Stimulated activated CD8-positive, alpha-beta memory T cell treated with anti-CD3 and anti-CD28 coated beads, Interleukin-15, amount 100 ng/mL, for 48 hours (primary cell): ENCODE results near the gene VKORC1L1.
"Not testable (repeated sequence)": the region's sequence is repeated elsewhere in the genome, so short reads cannot be mapped to it uniquely, and the experiment has no call there.

ENCODE experiments used
- DNase-seq, 2 donors: peaks; one replicate each; pipeline ENCODE4 v3.0.0-alpha.2; 2020; ENCODE audit warnings: low read depth in 2 of 2

VKORC1L1 gene

DNA sequence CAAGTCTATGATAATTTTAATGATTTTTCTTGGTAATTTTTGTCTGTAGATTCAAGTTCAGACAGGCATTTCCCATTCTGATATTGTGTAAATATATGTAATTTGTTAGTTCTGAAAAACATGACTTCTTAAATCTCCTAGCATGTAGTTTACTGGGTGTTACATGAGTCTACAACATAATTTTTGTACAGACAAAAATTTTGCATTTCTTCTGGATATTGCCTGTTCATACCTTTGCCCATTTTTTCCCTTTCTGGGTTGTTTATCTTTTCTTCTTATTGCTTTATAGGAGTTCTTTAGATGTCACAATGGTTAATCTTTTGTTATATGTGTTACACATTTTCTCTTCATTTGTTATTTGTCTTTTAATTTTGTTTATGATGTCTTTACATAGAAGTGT, 12.1 kb downstream of the VKORC1L1 start:
- not testable (repeated sequence) for DNase-seq

DNA sequence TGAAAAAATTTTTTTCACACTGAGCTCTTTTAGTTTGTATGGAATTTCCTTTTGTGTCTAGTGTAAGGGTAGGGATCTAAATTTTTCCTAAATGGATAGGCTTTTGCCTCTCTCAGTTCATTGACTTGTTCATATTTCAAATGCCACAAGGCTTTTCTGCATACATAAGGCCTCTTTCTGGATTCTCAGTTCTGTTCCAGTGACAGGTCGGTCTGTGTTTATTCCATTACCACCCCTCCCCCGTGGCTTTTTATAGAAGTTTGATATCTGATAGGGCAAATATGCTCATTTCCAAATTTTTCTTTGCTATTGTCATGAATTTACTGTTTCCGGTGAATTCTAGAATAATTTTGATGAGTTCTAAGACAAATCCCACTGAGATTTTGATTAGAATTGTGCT, 12.7 kb downstream of the VKORC1L1 start:
- not testable (repeated sequence) for DNase-seq

DNA sequence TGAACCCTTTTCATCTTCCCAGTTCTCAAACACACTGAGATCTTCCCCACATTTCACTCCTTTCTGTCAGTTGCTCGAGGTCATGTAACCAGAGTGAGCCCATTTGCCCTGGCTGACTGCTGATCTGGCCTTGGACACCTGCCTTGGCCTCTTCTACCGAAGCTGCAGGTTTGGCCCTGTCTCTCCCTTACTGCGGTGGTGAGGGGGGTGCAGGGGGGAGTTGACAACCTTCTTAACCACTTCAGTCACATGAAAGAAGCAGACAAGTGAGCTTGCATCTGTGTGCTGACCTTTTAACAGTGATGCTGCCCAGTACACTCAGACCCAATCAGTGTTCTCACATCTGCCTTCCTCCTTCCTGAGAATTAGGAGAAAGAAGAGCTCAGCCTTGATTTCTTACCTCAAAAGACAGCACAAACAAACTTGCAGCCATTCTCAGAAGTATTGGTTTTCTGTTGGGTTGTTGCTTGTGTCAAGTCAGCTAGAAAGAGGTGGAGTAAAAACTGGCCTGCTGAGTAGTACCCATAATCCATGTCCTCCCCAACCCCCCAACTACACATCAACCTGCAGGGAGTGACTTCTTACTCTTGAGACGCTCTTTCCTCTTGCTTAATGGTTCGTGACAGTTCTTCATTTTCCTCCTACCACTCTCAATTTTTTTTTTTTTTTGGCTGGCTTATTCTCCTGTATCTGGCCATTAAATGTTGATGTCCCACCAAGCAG, 15.7 kb downstream of the VKORC1L1 start:
- not testable (repeated sequence) for DNase-seq

DNA sequence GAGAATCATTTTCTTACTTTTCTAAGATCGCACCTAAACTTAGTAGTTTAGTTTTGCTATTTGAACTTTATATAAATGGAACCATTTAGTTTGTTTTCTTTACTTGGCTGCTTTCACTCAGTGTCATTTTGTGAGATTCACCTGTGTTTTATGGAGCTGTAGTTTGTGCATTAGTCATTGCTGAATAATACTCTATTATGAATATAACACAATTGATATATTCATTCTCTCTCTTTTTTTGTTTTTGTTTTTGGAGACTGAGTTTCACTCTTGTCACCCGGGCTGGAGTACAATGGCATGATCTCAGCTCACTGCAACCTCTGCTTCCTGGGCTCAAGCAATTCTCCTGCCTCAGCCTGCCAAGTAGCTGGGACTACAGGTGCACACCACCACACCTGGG, 16.8 kb downstream of the VKORC1L1 start:
- not testable (repeated sequence) for DNase-seq

DNA sequence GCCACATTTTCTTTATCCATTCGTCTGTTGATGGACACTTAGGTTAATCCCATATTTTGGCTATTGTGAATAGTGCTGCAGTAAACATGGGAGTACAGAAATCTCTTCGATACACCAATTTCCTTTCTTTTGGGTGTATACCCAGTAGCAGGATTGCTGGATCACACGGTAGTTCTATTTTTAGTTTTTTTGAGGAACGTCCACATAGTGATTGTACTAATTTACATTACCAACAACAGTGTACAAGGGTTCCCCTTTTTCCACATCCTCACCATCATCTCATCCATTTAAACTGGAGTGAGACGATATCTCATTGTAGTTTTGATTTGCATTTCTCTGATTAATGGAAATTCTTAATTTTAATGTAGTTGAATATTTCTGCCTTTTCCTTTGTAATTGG, 19.3 kb downstream of the VKORC1L1 start:
- DNase-seq, result no peak

DNA sequence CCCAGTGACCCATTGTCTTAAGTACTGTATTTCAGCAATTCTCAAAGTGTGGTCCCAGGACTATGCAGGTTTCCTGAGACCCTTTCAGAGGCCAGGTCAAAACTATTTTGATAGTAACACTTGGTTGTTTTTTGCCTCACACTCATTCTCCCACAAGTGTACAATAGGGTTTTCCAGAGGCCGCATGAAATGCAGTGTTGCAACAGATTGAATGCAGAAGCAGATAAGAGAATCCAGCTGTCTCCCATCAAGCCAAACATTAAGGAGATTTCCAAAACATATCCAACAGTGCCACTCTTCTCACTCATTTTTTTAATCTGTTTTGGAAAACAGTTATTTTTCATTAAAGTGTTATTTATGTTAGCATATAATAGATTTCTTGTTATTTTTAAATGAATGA, 20.0 kb downstream of the VKORC1L1 start:
- no peak for DNase-seq

DNA sequence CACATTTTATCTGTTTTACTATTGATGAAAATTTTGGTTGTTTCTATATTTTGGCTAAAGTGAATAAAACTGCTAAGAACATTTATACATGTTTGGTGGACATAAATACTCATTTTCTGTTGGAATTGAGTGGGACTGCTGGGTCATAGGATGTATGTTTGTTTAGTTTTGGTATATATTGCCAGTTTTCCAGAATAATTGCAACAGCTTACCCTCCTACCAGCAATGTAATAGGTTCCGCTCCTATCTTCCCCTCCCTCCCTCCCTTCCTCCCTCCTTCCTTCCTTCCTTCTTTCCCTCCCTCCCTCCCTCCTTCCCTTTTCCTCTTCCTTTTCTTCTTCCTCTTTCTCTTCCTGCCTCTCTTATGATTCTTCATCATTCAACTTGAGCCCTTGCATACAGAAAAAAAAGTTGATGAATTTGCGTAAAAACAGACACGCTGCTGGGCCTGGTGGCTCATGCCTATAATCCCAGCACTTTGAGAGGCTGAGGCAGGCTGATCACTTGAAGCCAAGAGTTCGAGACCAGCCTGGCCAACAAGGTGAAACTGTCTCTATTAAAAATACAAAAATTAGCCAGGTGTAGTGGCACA, 23.5 kb downstream of the VKORC1L1 start:
- no peak for DNase-seq

DNA sequence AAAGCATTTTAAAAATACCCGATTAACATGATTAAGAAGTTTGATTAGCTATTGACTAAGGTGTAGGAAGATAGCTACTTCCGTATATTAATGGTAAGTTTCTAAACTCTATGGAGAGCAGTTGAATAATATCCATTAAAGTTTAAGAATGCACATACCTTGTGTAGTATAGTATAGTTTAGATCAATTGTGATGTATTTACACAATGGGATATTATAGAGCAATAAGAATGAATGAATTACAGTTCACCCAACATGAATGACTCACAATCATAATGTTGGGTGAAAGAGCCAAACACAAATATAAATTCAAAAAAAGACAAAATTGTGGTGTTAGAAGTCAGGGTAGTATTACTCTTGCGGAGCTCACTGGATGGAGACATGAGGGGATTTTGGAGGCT, 24.4 kb downstream of the VKORC1L1 start:
- DNase-seq, result not testable (repeated sequence)

DNA sequence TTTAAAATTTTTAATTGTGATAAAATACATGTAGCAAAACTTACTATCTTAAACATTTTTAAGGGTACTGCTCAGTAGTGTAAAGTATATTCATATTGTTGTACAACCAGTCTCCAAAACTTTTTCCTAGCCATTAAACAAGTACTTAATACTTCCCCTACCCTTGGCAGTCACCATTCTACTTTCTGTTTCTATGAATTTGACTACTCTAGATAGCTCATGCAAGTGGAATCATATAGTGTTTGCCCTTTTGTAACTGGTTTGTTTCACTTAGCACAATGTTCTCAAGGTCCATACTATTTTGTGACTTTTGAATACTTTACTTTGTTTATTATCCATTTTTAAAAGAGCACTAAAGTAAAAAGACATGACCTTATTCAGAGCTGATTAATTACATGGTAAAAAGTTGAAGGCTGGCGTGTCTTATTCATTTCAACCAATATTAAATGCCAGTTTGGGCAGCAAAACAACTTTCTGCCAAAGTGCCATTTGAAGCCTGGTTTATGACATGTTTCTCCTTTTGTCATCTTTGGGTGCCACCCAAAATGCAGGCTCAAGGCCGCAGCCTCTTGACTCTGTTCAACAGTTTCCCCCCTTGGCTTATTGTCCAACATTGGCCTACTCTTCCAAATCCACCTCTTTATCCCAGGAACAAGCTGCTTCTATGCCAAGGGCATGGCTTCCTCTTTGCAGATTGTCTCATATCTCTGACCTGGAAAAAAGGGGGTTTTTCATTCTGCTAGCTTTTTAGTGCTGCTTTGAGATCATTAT, 26.0 kb downstream of the VKORC1L1 start:
- not testable (repeated sequence) for DNase-seq

DNA sequence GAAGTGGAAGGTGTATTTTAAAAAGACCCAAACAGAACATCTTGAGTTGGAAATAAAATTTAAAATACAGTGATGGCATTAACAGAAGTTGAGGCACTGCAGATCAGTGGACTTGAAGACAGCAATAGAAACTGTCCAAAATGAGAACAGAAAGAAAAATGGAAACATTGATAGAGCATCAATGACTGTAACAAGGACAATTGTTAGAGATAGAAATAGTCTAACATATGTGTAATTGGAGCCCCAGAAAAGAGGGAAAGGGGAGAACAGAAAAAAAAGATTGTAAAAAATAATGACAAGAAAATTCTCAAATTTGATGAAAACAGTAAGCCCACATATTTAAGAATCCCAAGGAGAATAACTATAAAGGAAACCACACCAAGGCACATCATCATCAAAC, 29.4 kb downstream of the VKORC1L1 start:
- no peak for DNase-seq

DNA sequence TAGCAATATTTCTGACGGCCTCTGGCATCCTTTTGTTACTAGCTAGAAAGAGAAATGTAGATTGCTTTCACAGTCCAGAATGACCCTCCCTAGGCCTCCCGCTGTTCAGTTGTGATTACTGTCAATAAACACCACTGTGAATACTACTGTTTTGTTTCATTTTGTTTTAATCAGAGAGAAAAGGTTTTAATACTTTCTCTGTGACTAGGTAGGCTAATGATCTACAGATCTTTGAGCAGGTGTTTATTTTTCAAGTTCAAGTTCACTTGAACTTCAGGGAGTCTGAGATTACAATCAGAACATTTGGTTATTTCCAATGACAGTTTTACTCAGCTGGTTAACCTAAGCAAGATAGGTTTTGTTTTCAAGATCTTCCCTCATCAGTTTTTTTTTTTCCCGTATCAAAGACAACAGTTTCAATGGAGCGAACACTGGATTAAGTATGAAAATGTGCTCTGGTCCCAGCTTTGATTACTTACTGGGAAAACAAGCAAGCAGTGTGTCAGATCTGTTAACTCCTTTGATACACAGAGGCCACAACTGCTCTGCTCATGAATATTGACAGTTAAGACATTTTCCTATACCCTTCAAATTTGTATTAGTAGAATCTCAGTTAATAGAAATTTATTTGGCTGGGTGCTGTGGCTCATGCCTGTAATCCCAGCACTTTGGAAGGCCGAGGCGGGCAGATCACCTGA, 34.8 kb downstream of the VKORC1L1 start:
- no peak for DNase-seq

DNA sequence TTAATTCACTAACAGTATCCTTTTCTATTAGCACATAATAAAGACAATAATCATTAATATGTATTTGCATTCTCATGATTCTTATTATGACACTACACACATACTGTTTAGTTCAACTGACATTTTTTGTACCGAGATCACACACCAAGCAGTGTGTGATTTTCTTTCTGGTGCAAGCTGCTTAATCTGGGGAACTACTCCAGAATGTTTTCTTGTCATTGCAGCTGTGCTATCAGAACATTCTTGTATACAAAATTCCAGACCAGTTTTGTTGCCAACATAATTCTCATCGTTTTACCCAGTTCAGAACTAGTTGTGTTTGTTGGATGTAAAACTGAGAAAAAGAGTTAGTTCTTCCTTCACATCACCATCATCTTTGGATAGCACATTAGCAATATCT, 37.4 kb downstream of the VKORC1L1 start:
- no peak for DNase-seq

DNA sequence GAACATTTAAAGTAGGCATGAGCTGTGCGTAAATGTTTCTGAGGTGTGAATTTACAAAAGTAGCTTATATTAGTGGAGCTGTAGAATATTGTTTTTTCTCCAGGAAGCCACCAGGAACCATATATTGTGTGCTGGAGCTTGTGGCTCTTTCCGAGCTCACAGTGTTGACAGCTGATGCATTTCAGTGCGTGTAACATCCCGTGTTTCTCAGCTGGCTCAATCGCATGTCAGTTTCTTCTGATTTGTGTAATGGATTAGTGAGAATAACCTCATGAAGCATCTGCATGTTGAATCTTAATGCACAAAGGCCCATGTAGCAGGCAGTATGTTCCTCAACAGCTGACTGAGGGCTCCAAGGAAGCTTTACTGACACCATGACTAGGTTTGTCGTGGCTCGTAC, 39.4 kb downstream of the VKORC1L1 start:
- no peak for DNase-seq

DNA sequence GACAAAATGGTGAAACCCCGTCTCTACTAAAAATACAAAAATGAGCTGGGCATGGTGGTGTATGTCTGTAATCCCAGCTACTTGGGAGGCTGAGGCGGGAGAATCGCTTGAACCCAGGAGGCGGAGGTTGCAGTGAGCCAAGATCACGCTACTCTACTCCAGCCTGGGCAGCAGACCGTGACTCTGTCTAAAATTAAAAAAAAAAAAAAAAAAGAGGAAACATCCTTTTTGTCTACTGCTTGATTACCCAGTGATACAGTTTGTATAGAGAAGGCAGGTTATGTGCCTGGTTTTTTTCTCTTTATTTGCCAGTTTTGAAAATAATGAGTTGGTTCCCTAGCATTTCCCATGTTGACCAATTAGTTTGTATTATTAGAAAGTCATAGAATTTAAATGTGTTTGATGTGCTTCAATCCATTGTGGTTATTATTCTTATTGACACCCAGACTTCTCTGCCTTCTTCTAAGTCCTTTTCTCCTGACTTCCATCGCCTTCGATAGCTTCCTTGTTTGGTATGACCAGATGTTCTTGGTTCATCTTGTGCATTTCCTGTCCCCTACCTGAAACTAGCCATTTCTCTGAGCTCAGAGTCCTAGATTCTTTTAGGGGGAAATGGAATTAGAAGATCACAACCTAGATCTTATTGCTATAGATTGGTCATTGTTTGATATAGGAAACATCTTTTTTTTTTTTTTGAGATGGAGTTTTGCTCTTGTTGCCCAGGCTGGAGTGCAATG, 43.2 kb downstream of the VKORC1L1 start:
- no peak for DNase-seq

DNA sequence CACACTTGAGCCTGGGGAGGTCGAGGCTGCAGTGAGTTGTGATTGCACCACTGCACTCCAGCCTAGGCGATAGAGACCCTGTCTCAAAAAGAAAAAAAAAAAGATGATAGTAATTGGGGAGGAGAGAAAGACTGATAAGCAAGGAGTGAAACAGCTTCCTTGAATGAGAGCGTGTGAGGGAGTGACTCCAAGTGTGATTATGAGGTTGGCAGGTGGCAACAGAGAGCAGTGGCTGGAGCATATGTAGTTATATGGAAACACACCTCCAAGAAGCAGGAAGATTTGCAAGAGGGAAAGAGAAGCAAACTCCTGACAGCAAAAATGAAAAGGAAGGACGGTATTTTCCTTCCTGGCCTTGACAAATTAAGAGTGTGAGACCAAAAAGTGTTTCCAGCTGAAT, 50.4 kb downstream of the VKORC1L1 start:
- no peak for DNase-seq

DNA sequence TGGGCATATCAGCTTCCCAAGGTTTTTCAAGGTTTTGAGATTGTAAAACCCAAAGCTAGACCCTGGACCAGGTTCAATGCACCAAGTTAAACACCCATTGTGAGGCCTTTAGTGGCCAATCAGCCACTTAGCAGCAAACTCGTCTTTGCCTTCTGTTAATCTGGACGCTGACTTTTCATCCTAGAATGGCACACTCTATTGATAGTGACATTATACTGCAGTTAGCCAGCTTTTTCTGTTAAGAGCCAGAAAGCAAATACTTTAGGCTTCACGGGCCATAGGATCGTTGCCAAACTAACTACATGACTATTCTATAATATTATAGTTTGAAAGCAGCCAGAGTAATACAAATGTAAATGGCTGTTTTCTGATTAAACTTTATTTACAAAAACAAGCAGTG, 51.3 kb downstream of the VKORC1L1 start:
- no peak for DNase-seq

DNA sequence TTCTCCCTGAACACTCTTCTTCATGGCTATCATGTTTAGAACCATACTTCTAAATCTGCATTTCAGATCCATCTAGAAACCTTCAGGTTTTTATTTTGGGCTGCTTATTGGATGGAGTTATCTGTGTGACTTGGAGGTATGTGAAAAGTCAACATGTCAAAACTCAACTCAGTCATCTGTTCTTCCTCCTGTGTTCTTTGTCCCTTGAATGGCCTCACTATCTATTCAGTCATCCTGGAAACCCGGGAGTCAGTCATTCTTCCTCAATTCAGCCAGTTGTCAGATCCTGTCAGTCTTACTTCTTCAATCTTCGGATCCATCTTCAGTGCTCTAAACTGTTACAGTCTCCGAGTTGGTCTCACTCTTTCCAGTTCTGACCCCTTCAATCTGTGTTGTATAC, 52.2 kb downstream of the VKORC1L1 start:
- no peak for DNase-seq

DNA sequence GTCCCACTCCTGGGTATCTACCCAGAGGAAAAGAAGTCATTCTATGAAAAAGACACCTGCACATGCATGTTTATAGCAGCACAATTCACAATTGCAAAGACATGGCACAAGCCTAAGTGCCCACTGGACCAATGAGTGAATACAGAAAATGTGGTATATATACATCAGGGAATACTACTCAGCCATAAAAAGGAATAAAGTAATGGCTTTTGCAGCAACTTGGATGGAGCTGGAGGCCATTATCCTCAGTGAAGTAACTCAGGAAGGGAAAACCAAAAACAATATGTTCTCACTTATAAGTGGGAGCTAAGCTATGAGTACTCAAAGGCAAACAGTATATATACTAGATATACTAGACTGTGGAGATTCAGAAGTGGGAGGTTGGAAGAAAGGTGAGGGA, 53.7 kb downstream of the VKORC1L1 start:
- DNase-seq, result no peak

DNA sequence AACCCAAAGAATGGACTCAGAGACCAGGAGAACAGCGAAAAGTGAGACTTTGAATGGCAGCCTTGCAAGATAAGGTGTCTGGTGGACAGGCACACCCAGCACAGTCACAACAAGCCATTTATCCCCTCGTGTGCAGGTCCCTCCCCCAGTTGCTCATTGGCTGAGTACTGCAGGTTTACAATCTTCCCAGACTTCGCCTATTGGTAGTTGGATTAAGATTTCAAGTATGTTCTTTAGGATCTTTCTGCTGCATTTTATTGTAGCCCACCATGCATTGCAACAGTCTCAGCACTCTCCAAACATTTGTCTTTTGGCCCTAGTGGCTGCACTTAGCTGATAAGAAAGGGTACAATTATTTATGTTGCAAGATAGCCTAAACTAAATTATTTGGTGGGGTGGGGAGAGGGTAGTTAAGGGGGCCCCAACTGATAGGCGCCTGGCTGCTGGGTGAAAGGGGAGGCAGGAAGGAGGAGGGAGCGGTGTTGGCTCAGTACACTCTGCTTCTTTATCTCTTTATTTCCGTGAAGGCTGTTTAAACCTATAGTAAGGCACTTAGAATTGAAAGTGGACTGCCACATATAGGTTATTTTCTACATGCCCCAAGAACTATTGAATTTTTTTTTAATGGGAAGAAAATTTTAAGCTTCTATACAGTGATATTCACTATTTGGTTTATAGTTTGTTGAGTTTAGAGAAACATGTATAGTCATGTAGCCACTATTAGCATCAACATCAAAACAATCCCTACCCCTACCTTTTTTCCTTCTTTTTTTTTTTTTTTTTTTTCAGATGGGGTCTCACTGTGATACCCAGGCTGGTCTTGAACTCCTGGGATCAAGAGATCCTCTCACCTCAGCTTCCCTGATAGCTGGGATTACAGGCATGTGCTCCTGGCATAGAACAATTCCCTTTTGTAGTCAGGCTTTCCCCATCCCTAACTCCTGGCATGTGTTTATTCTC, 54.9 kb downstream of the VKORC1L1 start:
- no peak for DNase-seq

DNA sequence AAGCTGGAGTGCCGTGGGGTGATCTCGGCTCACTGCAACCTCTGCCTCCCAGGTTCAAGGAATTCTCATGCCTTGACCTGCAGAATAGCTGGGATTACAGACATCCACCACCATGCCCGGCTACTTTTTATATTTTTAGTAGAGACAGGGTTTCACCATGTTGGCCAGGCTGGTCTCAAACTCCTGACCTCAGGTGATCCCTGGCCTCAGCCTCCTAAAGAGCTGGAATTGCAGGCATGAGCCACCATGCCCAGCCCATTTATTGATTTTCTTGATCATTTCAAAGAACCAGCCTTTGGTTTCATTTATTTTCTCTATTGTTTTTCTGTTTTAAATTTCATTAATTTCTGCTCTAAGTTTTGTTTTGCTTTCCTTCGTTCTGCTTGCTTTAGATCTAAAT, 58.8 kb downstream of the VKORC1L1 start:
- no peak for DNase-seq

DNA sequence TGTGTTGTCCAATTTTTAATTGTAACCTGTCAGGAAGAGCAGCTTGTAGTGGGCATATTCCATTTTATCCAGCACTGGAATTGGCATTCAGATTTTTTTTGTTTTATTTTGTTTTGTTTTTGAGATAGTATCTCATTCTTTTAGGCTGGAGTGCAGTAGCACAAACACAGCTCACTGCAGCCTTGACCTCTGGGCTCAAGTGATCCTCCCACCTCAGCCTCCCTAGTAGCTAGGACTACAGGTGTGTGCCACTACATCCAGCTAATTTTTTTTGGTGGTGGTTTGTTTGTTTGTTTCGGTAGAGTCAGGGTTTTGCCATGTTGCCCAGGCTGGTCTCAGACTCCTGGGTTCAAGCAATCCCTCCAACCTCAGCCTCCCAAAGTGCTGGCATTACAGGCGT, 64.4 kb downstream of the VKORC1L1 start:
- no peak for DNase-seq
